H9 (cell line): ENCODE results near the gene MYO5B. TPM values are rescaled to one million over a fixed set of nuclear protein-coding genes. Genes with fewer than 3 reads are reported as not detected.

Source experiments
- DNase-seq: peaks from one replicate; pipeline ENCODE4 v3.0.0-alpha.2; 2017
- H2AFZ ChIP-seq: one replicate; pipeline ENCODE4 v1.6.1; 2013; ENCODE audit warnings: mild to moderate bottlenecking, low read length, control low read depth, moderate library complexity
- H2AK5ac ChIP-seq: 2 replicates; pipeline ENCODE4 v1.6.1; 2013; ENCODE audit warnings: low read length, control low read depth, mixed read lengths; ENCODE audit not compliant: insufficient read length
- H2BK120ac ChIP-seq: one replicate; pipeline ENCODE4 v1.6.1; 2013; ENCODE audit warnings: low read depth, mild to moderate bottlenecking, low read length, control low read depth, inconsistent platforms; ENCODE audit not compliant: poor library complexity, severe bottlenecking
- H2BK12ac ChIP-seq: 2 replicates; pipeline ENCODE4 v1.6.1; 2013; ENCODE audit warnings: low read length, control low read depth, mixed read lengths, low read depth; ENCODE audit not compliant: insufficient read length
- H2BK15ac ChIP-seq: 2 replicates; pipeline ENCODE4 v1.6.1; 2013; ENCODE audit warnings: low read depth, low read length, control low read depth
- H2BK20ac ChIP-seq: one replicate; pipeline ENCODE4 v1.6.1; 2013; ENCODE audit warnings: low read depth, mild to moderate bottlenecking, low read length, control low read depth, inconsistent platforms; ENCODE audit not compliant: poor library complexity, severe bottlenecking
- H2BK5ac ChIP-seq: 2 replicates; pipeline ENCODE4 v1.6.1; 2013; ENCODE audit warnings: low read length, control low read depth, mixed read lengths; ENCODE audit not compliant: insufficient read length
- H3K14ac ChIP-seq: 2 replicates; pipeline ENCODE4 v1.6.1; 2013; ENCODE audit warnings: low read length, control low read depth; ENCODE audit not compliant: insufficient read depth
- H3K18ac ChIP-seq: 2 replicates; pipeline ENCODE4 v1.6.1; 2013; ENCODE audit warnings: low read depth, mild to moderate bottlenecking, mixed read lengths, low read length, control low read depth; ENCODE audit not compliant: insufficient read length
- H3K23ac ChIP-seq: 2 replicates; pipeline ENCODE4 v1.6.1; 2013; ENCODE audit warnings: low read length, control low read depth, mixed read lengths, low read depth; ENCODE audit not compliant: insufficient read length
- H3K23me2 ChIP-seq: 2 replicates; pipeline ENCODE4 v1.6.1; 2013; ENCODE audit warnings: low read depth, mild to moderate bottlenecking, mixed read lengths, low read length, control low read depth; ENCODE audit not compliant: insufficient read length, poor library complexity, severe bottlenecking
- H3K27ac ChIP-seq: 2 replicates; pipeline ENCODE4 v1.5.1; 2013; ENCODE audit warnings: low read length, control low read depth, mixed read lengths, low read depth; ENCODE audit not compliant: insufficient read length
- H3K27me3 ChIP-seq: 2 replicates; pipeline ENCODE4 v1.6.1; 2013; ENCODE audit warnings: low read length, control low read depth, inconsistent platforms; ENCODE audit not compliant: insufficient read depth
- H3K4ac ChIP-seq: 2 replicates; pipeline ENCODE4 v1.6.1; 2013; ENCODE audit warnings: low read depth, mild to moderate bottlenecking, control low read depth, inconsistent platforms, low read length, moderate library complexity
- H3K4me1 ChIP-seq: 2 replicates; pipeline ENCODE4 v1.6.1; 2013; ENCODE audit warnings: low read length, control low read depth, inconsistent platforms; ENCODE audit not compliant: insufficient read depth
- H3K4me2 ChIP-seq: 2 replicates; pipeline ENCODE4 v1.6.1; 2013; ENCODE audit warnings: low read length, control low read depth, mixed read lengths; ENCODE audit not compliant: insufficient read length, insufficient read depth
- H3K56ac ChIP-seq: 2 replicates; pipeline ENCODE4 v1.6.1; 2013; ENCODE audit warnings: low read depth, mild to moderate bottlenecking, mixed read lengths, low read length, control low read depth; ENCODE audit not compliant: insufficient read length
- H3K79me1 ChIP-seq: 2 replicates; pipeline ENCODE4 v1.6.1; 2013; ENCODE audit warnings: low read depth, mild to moderate bottlenecking, moderate library complexity, low read length, control low read depth, inconsistent platforms; ENCODE audit not compliant: insufficient read depth, poor library complexity, severe bottlenecking
- H3K79me2 ChIP-seq: 2 replicates; pipeline ENCODE4 v1.6.1; 2013; ENCODE audit warnings: low read length, control low read depth, inconsistent platforms; ENCODE audit not compliant: insufficient read depth
- H3K9ac ChIP-seq: 2 replicates; pipeline ENCODE4 v1.6.1; 2013; ENCODE audit warnings: low read length, control low read depth, mixed read lengths; ENCODE audit not compliant: insufficient read length; ENCODE audit errors: extremely low read depth
- H3K9me3 ChIP-seq: one replicate; pipeline ENCODE4 v1.6.1; 2013; ENCODE audit warnings: low read depth, low read length, inconsistent platforms; ENCODE audit not compliant: control insufficient read depth
- H3T11ph ChIP-seq: one replicate; pipeline ENCODE4 v1.6.1; 2013; ENCODE audit warnings: mild to moderate bottlenecking, low read length, control low read depth, inconsistent platforms
- H4K20me1 ChIP-seq: one replicate; pipeline ENCODE4 v1.6.1; 2013; ENCODE audit not compliant: control insufficient read depth, insufficient read length, insufficient read depth
- H4K5ac ChIP-seq: 2 replicates; pipeline ENCODE4 v1.6.1; 2013; ENCODE audit warnings: low read depth, mild to moderate bottlenecking, mixed read lengths, low read length, control low read depth; ENCODE audit not compliant: insufficient read length
- H4K8ac ChIP-seq: replicated peaks from 2 replicates; pipeline ENCODE4 v1.6.1; 2013; ENCODE audit warnings: low read length, control low read depth, mixed read lengths, low read depth; ENCODE audit not compliant: insufficient read length
- H4K91ac ChIP-seq: 2 replicates; pipeline ENCODE4 v1.6.1; 2013; ENCODE audit warnings: low read depth, mild to moderate bottlenecking, moderate library complexity, mixed read lengths, low read length, control low read depth; ENCODE audit not compliant: insufficient read length
- H3K27ac Mint-ChIP-seq, 3 experiments: 2 replicates in 2 of 3; 3 replicates in 1 of 3; pipeline ENCODE4 v1.8.0; 2020 to 2021; ENCODE audit warnings: mixed read lengths in 3 of 3, mild to moderate bottlenecking in 1 of 3, moderate library complexity in 1 of 3
- H3K27me3 Mint-ChIP-seq: 2 replicates; pipeline ENCODE4 v1.8.0; 2021; ENCODE audit warnings: low read depth, mild to moderate bottlenecking, moderate library complexity, mixed read lengths
- H3K36me3 Mint-ChIP-seq, 3 experiments: 2 replicates in 2 of 3; 3 replicates in 1 of 3; pipeline ENCODE4 v1.8.0; 2020 to 2021; ENCODE audit warnings: low read depth in 3 of 3, mixed read lengths in 3 of 3; ENCODE audit not compliant: insufficient read depth in 1 of 3
- H3K4me1 Mint-ChIP-seq, 2 experiments: 2 replicates each; pipeline ENCODE4 v1.8.0; 2020; ENCODE audit warnings: mixed read lengths in 2 of 2
- H3K4me3 Mint-ChIP-seq, 2 experiments: 2 replicates in 1 of 2; 3 replicates in 1 of 2; pipeline ENCODE4 v1.8.0; 2020 to 2021; ENCODE audit warnings: mild to moderate bottlenecking in 2 of 2, mixed read lengths in 2 of 2, moderate library complexity in 1 of 2
- H3K9me3 Mint-ChIP-seq, 2 experiments: 2 replicates in 1 of 2; 3 replicates in 1 of 2; pipeline ENCODE4 v1.8.0; 2020; ENCODE audit warnings: mild to moderate bottlenecking in 2 of 2, mixed read lengths in 2 of 2, moderate library complexity in 1 of 2
- WGBS: extraction: QIAGEN DNeasy Blood & Tissue Kit; methylation state at CpG from one replicate; pipeline ENCODE4 v1.1.7; 2013; ENCODE audit warnings: missing lambda C conversion rate, low lambda C conversion rate, mixed read lengths; ENCODE audit not compliant: insufficient read length; ENCODE audit errors: extremely low coverage; 5-methylcytosine and 5-hydroxymethylcytosine counted together
- total RNA-seq: library from RNA; stranded (reverse); gene quantifications from 2 replicates; pipeline ENCODE4 v1.2.1, GENCODE V29; 2021
- TF ChIP-seq, protein P1 (sequence below): fragments of 200-600 bp; sonication (generic); conservative IDR thresholded peaks from 3 replicates; pipeline ENCODE4 v1.8.0; 2021; ENCODE audit warnings: antibody characterized with exemption, mild to moderate bottlenecking

MYO5B gene
- total RNA-seq, 1 experiment from 2014 or later, result 9.3 TPM

DNA sequence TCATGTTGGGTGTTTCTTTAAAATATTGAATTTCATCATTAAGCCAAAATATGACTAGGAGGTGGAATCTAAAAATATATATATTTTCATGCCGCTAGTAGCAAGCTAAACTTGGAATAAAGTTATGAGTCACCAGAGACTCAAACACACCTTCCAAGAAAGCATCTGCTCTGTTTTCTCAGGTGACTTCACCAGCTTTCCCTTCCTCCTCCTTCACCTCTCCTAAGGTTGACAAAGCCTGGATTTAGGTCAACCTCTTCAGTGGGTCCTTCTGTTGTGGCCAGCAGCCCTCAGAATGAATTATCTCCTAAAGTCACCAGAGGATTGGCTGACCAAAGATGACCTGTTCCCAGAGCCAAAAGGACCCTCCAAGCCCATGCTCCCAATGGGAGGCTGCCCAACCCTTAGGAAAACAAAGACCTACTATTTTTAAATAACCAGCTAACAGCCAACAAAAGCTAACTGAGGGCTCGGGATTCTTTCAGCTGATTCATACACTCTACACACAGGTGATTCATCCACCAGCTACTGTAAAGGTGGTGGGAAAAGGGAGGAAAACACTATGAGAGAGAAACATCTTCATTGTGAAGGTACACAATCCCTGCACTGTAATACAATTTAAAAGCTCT is 113.9 kb downstream of the MYO5B start:
- no peak overlapping the region for H3K18ac ChIP-seq
- DNase-seq, result no peak
- WGBS, result no CpG with 5 or more reads among the region's 2 CpGs
- H4K20me1 ChIP-seq, result no peaks in the 10 kb centered on the region
- H3K79me1 ChIP-seq, result no peaks in the 10 kb centered on the region
- no peak overlapping the region for H3K4ac ChIP-seq
- H3K9me3 ChIP-seq, result no peaks in the 10 kb centered on the region
- H3K79me2 ChIP-seq, result no peaks in the 10 kb centered on the region
- no peaks in the 10 kb centered on the region; the same call in 1 of the 2 replicates for H3K27me3 Mint-ChIP-seq
- TF ChIP-seq, protein P1, sequence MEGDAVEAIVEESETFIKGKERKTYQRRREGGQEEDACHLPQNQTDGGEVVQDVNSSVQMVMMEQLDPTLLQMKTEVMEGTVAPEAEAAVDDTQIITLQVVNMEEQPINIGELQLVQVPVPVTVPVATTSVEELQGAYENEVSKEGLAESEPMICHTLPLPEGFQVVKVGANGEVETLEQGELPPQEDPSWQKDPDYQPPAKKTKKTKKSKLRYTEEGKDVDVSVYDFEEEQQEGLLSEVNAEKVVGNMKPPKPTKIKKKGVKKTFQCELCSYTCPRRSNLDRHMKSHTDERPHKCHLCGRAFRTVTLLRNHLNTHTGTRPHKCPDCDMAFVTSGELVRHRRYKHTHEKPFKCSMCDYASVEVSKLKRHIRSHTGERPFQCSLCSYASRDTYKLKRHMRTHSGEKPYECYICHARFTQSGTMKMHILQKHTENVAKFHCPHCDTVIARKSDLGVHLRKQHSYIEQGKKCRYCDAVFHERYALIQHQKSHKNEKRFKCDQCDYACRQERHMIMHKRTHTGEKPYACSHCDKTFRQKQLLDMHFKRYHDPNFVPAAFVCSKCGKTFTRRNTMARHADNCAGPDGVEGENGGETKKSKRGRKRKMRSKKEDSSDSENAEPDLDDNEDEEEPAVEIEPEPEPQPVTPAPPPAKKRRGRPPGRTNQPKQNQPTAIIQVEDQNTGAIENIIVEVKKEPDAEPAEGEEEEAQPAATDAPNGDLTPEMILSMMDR, result no peak
- no peak overlapping the region for H3K23ac ChIP-seq
- no peak overlapping the region for H2BK15ac ChIP-seq
- no peak overlapping the region for H4K91ac ChIP-seq
- no peak overlapping the region for H3T11ph ChIP-seq
- no peak overlapping the region for H3K56ac ChIP-seq
- no peak overlapping the region for H3K27ac Mint-ChIP-seq
- H3K4me1 Mint-ChIP-seq, result peaks cover 2 to 17% of the 10 kb centered on the region in 2 experiments; a peak in 3 of 4 replicates
- H3K23me2 ChIP-seq, result no peaks in the 10 kb centered on the region
- no peak overlapping the region for H3K4me2 ChIP-seq
- no peak overlapping the region for H4K5ac ChIP-seq
- H2BK120ac ChIP-seq, result no peak overlapping the region
- H2AFZ ChIP-seq, result no peak overlapping the region
- no peak overlapping the region for H2BK20ac ChIP-seq
- no peak overlapping the region for H3K9ac ChIP-seq
- H3K4me1 ChIP-seq, result peaks cover 2% of the 10 kb centered on the region; the same call in 1 of the 2 replicates
- no peak overlapping the region for H2BK12ac ChIP-seq
- no peaks in the 10 kb centered on the region for H3K9me3 Mint-ChIP-seq
- no peak overlapping the region for H2AK5ac ChIP-seq
- H4K8ac ChIP-seq, result no peak overlapping the region
- no peak overlapping the region for H3K27ac ChIP-seq
- no peak overlapping the region for H2BK5ac ChIP-seq
- H3K36me3 Mint-ChIP-seq, result no peaks in the 10 kb centered on the region
- H3K4me3 Mint-ChIP-seq, result no peak overlapping the region
- H3K27me3 ChIP-seq, result no peaks in the 10 kb centered on the region
- no peak overlapping the region for H3K14ac ChIP-seq
